Hepatocyte (in vitro differentiated cells): ENCODE measurements around the gene RAP2C.

Source experiments
- CTCF ChIP-seq: fragments of 200-600 bp; sonication (generic); IDR thresholded peaks from 2 replicates; pipeline ENCODE4 v1.5.1; 2016; ENCODE audit warnings: antibody characterized with exemption, mild to moderate bottlenecking; ENCODE audit not compliant: poor library complexity
- EZH2 ChIP-seq: fragments of 200-600 bp; sonication (generic); IDR thresholded peaks from 2 replicates; pipeline ENCODE4 v1.6.1; 2016; ENCODE audit warnings: antibody characterized with exemption, mild to moderate bottlenecking, borderline replicate concordance
- EZH2phosphoT487 ChIP-seq: fragments of 200-600 bp; sonication (generic); IDR thresholded peaks from one replicate; pipeline ENCODE4 v1.6.1; 2018; ENCODE audit warnings: antibody characterized with exemption, mild to moderate bottlenecking, low read depth, moderate library complexity; ENCODE audit not compliant: unreplicated experiment, severe bottlenecking

DNA sequence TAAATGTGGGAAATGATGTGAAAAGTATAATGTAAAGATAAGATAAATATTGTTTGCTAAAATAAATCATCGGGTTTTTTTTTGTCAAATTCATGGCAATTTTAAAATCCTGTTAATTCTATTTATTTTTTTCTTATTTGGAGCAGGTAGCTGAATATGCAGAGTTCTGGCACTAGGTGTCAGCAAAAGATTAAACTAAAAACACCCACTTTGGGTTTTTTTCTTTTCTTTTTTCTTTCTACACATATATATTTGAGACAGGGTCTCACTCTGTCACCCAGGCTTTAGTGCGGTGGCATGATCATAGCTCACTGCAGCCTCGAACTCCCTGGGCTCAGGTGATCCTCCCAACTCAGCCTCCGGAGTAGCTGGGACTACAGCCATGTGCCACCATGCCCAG is 6.9 kb upstream of the RAP2C start:
- no peak for TF ChIP-seq EZH2phosphoT487
- peak; percentile 53 for TF ChIP-seq CTCF
- TF ChIP-seq EZH2: no peak
